ENCODE results near the gene GTPBP3. TPM values are rescaled to one million over a fixed set of nuclear protein-coding genes. Genes with fewer than 3 reads are reported as not detected.

GTPBP3 gene
- total RNA-seq, 1 experiment from 2014 or later = 35.3 TPM

DNA sequence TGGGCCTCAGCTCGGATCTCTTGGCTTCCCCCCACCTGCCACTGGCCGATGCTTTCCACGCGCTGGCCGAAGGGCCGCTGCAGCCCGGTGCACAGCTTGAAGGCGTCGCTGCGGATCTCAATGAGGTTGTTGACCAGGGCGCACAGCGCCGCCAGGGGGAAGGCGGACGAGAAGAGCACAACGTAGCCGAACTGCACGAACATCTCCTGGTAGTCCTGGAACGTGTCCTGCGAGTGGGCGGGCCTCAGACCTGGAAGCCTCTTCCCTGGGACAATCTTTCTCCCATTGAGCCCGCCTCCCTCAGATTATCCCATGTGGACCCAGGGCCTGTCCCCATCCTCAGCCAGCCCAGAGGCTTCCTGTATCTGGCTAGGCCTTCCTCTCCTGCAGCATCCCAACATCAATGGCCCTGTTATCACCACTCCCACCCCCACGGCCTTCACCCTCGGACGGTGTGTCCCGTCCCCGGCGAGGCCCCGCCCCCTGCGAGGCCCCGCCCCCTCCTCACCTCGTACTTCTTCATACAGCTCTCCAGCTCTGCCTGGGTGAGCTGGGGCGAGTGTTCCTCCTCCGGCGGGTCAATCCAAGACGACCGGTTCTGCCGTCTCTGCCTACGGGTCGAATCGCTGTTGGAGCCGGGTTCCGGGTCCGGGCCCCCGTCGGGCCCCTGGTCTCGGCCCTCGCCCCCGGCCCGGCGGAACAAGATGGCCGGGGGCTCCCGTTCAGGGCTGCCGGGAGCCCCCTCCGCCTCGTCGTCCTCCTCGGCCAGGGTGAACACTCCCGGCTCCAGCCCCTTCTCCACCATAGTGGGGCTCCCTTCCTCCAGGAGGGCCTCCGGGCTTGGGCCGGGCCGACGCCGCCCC lies 9.5 kb upstream of the GTPBP3 start:
- Histone ChIP-seq H3K27me3 (ENCODE audit: control insufficient read depth, insufficient read depth, low read length) (no peaks in the 10 kb centered on the region), H3K4me1 (ENCODE audit: control insufficient read depth, insufficient read depth, low read length) (no peaks in the 10 kb centered on the region), H3K4me3 (ENCODE audit: low read depth in 2 of 2, low read length in 2 of 2) (no peak overlapping the region), H3K36me3 (ENCODE audit: control insufficient read depth, insufficient read depth, low read length) (no peaks in the 10 kb centered on the region; the same call in 1 of the 2 replicates), H3K27ac (ENCODE audit: low read length) (no peak overlapping the region), H3K9me3 (ENCODE audit: control insufficient read depth, insufficient read depth, low read depth, low read length) (no peaks in the 10 kb centered on the region)
- no TSS peak for BruUV-seq (replicated peaks)
- DNase-seq (ENCODE audit: low read depth, low spot score) (no peak), ATAC-seq (peak; percentile 38; the same call in 1 of the 2 replicates)
- CTCF ChIA-PET = no interaction called here
- TF ChIP-seq, protein P1, sequence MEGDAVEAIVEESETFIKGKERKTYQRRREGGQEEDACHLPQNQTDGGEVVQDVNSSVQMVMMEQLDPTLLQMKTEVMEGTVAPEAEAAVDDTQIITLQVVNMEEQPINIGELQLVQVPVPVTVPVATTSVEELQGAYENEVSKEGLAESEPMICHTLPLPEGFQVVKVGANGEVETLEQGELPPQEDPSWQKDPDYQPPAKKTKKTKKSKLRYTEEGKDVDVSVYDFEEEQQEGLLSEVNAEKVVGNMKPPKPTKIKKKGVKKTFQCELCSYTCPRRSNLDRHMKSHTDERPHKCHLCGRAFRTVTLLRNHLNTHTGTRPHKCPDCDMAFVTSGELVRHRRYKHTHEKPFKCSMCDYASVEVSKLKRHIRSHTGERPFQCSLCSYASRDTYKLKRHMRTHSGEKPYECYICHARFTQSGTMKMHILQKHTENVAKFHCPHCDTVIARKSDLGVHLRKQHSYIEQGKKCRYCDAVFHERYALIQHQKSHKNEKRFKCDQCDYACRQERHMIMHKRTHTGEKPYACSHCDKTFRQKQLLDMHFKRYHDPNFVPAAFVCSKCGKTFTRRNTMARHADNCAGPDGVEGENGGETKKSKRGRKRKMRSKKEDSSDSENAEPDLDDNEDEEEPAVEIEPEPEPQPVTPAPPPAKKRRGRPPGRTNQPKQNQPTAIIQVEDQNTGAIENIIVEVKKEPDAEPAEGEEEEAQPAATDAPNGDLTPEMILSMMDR (IDR thresholded peaks at IDR 0.05) = no peak
- TF ChIP-seq, protein P2, sequence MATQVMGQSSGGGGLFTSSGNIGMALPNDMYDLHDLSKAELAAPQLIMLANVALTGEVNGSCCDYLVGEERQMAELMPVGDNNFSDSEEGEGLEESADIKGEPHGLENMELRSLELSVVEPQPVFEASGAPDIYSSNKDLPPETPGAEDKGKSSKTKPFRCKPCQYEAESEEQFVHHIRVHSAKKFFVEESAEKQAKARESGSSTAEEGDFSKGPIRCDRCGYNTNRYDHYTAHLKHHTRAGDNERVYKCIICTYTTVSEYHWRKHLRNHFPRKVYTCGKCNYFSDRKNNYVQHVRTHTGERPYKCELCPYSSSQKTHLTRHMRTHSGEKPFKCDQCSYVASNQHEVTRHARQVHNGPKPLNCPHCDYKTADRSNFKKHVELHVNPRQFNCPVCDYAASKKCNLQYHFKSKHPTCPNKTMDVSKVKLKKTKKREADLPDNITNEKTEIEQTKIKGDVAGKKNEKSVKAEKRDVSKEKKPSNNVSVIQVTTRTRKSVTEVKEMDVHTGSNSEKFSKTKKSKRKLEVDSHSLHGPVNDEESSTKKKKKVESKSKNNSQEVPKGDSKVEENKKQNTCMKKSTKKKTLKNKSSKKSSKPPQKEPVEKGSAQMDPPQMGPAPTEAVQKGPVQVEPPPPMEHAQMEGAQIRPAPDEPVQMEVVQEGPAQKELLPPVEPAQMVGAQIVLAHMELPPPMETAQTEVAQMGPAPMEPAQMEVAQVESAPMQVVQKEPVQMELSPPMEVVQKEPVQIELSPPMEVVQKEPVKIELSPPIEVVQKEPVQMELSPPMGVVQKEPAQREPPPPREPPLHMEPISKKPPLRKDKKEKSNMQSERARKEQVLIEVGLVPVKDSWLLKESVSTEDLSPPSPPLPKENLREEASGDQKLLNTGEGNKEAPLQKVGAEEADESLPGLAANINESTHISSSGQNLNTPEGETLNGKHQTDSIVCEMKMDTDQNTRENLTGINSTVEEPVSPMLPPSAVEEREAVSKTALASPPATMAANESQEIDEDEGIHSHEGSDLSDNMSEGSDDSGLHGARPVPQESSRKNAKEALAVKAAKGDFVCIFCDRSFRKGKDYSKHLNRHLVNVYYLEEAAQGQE (IDR thresholded peaks at IDR 0.05; ENCODE audit: insufficient read depth in 1 of 2, low read depth in 2 of 2, low read length in 1 of 2) = no peak
- no peak for TF ChIP-seq TCF7L2 (IDR thresholded peaks at IDR 0.05; ENCODE audit: low read depth, low read length)
- TF ChIP-seq SIN3A (IDR thresholded peaks at IDR 0.05; ENCODE audit: borderline replicate concordance, insufficient read depth, low read depth, low read length) = no peak
- no peak for TF ChIP-seq POLR2AphosphoS5 (IDR thresholded peaks at IDR 0.05; ENCODE audit: low read depth, low read length)
- in situ Hi-C loops (cut with HindIII; ENCODE audit: low pct_unique_long_range_greater_than_20kb, low sequenced_read_pairs) (no loop called here), intact Hi-C loops (cut with micrococcal nuclease; ENCODE audit: unreplicated experiment) (no loop called here)
- POLR2A ChIA-PET = no interaction called here

DNA sequence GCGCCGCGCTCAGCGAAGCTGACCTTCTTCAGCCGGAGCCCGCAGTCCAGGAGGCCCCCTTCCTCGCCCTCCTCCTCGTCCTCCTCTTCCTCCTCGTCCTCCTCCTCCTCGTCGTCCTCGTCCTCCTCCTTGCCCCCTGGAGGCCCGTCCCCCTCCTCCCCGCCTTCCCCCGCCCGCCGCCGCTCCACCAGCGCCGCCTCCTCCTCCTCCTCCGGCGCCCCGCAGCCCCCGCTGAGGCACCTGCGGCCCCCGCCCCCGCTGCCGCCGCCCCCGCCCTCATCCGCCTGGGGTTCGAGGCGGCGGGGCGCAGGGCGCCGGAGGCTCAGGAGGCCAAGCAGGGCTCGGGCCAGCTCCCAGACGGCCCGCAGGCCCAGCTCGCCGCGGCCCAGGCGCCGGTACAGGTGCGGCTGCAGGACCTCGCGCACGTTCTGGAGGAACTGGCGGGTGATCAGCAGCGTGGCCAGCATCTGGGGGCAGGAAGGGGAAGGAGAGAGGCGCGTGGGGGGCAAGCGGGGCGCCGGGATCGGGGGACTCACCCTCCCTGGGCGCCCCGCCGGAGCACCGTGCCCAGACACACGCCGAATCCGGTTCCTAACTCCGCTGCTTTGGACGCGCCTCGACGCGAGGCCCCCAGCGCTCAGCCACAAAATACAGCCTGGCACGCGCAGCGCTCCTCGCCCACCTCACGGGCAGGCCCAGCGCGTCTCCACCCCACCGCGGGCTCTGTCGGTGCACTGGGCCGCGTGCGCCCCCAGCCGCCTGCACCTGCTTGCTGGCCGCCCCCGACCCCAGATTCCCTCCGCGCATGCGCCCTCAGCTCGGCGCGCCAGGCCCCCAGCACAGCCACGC lies 8.6 kb upstream of the GTPBP3 start:
- H3K36me3 ChIP-seq (ENCODE audit: control insufficient read depth, insufficient read depth, low read length) = no peaks in the 10 kb centered on the region; the same call in 1 of the 2 replicates
- H3K27ac ChIP-seq (ENCODE audit: low read length) = no peak overlapping the region
- no peaks in the 10 kb centered on the region for H3K27me3 ChIP-seq (ENCODE audit: control insufficient read depth, insufficient read depth, low read length)
- no peaks in the 10 kb centered on the region for H3K4me1 ChIP-seq (ENCODE audit: control insufficient read depth, insufficient read depth, low read length)
- no TSS peak for BruUV-seq (replicated peaks)
- H3K9me3 ChIP-seq (ENCODE audit: control insufficient read depth, insufficient read depth, low read depth, low read length) = no peaks in the 10 kb centered on the region
- no peak for ATAC-seq
- ChIA-PET CTCF (no interaction called here), POLR2A (no interaction called here)
- no peak overlapping the region for H3K4me3 ChIP-seq (ENCODE audit: low read depth in 2 of 2, low read length in 2 of 2)
- TF ChIP-seq POLR2AphosphoS5 (IDR thresholded peaks at IDR 0.05; ENCODE audit: low read depth, low read length) (no peak), SIN3A (IDR thresholded peaks at IDR 0.05; ENCODE audit: borderline replicate concordance, insufficient read depth, low read depth, low read length) (no peak)
- in situ Hi-C loops (cut with HindIII; ENCODE audit: low pct_unique_long_range_greater_than_20kb, low sequenced_read_pairs) = no loop called here
- intact Hi-C loops (cut with micrococcal nuclease; ENCODE audit: unreplicated experiment) = no loop called here
- no peak for DNase-seq (ENCODE audit: low read depth, low spot score)

Measured in Panc1 (cell line).